HG02610 (cell line): ENCODE data around the gene FADS1.

Experiments
- ATAC-seq: cut with Tn5 transposase; IDR thresholded peaks from one replicate; pipeline ENCODE4 v1.9.1; 2021; ENCODE audit warnings: mild to moderate bottlenecking, moderate library complexity; ENCODE audit not compliant: unreplicated experiment

FADS1 gene

GRCh38 chr11:61778920-61779650 lies 37.7 kb downstream of the FADS1 start:
- ATAC-seq = no peak

GRCh38 chr11:61778357-61778886 lies 38.4 kb downstream of the FADS1 start:
- ATAC-seq = no peak

GRCh38 chr11:61777234-61778090 lies 39.3 kb downstream of the FADS1 start:
- ATAC-seq = no peak

- peak; percentile 48 for ATAC-seq
Observed at GRCh38 chr11:61776561-61777075, 40.2 kb downstream of the FADS1 start.

DNA sequence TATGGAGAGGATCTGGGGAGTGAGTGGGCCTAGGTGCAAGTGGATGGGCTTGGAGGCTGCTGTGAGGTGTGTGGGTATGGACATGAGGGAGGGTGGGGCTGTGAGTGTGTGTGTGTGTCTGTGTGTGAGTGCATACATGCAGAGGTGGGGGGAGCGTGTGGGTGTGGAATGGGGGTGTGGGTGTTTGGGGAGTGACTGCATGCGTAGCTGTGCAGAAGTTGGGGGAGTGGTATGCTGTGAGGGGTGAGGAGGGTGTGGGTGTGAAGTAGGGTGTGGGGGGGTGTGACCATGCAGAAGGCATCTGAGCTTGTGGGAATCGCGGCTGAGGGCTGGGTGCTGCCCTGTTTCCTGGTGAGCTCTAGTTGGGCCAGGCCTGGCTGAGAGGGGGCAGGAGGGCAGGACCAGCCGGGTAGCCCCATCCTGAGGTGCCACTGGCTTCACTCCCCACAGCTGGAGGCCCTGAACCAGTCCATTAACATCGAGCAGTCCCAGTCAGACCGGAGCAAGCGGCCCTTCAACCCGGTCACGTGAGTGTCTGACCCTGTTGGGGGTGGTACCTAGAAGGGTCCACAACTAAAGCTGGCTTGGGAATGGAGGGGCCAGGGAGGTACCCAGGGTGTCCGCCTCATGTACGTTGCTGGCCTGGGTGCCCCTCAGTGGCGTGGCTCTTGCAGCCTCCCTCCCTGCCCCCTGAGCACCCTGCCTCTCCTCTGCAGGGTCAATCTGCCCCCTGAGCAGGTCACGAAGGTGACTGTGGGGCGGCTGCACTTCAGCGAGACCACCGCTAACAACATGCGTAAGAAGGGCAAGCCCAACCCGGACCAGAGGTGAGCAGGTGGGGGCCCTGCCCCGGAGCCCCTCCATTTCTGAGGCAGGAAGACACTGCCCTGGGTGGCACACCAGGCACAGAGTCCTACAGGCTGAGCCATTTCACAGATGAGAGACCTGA lies 40.9 kb downstream of the FADS1 start:
- ATAC-seq = no peak

GRCh38 chr11:61775106-61775505 lies 41.7 kb downstream of the FADS1 start:
- ATAC-seq = no peak

- no peak for ATAC-seq
Observed at GRCh38 chr11:61774411-61774810, 42.4 kb downstream of the FADS1 start.

- ATAC-seq = no peak
Observed at GRCh38 chr11:61773809-61774208, 43.0 kb downstream of the FADS1 start.

DNA sequence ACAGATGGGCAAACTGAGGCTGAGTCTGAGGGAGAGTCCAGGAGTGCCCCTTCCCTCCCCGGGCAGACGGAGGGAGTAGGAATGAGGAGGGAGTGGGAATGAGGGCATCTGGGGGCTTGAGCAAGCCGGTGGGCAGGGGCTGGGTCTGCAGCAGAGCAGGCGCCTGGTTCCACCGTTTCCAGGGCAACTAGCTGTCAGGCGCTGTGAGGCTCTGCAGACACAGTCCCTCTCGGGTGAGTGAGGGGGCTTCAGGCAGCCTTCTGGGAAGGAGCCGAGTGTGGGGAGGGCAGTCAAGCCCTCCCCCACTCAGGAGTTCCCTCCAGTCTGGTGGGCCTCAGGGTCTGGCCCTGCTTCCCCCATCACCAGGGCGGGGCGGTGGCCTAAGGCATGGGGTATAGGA lies 43.4 kb downstream of the FADS1 start:
- no peak for ATAC-seq

DNA sequence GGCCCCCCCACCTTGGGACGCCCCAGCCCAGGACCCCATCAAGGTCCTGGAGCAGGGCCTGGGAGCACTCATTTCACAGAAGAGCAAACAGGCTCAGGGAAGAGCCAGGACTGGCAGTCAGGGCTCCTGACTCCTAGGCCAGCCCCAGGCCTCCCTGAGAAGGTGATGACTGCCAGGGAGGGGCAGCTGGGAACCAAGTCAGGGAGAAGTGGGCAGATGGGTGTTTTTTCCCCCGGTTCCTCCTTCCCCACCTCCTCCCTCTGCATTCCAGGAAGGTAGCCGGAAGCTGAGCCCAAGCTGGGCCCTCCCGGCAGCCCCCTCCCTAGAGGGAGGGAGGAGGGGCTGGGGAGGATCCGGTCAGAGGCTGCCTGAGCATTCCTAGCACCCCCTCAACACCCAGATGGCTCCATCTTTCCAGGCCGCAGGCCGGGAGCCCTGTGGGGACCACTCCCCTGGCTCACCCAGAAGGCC lies 44.8 kb downstream of the FADS1 start:
- no peak for ATAC-seq

GRCh38 chr11:61771195-61771894 lies 45.5 kb downstream of the FADS1 start:
- no peak for ATAC-seq

DNA sequence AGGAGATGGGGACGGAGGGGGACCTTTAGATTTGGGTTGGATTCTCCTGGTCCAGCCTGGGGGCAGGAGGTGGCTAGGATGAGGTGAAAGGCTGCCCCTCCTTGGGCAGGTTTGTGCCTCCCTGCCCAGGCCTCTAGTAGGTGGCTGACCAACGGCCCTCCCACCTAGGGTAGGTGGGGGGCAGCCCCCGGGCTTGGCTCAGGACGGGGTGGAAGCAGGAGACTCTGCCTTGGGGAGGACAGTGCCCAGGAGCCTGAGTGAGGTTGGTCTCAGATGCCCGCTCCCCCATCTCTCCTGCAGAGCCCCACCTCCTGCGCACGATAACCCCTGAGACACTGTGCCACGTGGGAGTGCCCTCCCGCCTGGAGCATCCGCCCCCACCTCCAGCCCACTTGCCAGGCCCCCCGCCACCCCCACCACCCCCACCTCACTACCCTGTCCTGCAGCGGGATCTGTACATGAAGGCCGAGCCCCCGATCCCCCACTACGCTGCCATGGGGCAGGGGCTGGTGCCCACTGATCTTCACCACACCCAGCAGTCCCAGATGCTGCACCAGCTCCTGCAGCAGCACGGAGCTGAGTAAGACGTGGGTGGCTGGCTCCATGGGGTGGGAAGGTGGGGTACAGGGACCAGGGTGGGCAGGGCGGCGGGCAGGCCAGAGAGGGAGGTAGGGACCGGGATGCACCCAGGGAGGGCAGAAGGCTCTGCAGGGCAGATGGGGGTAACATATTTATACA lies 46.7 kb downstream of the FADS1 start:
- no peak for ATAC-seq

- ATAC-seq = no peak
Observed at GRCh38 chr11:61769169-61769920, 47.5 kb downstream of the FADS1 start.

DNA sequence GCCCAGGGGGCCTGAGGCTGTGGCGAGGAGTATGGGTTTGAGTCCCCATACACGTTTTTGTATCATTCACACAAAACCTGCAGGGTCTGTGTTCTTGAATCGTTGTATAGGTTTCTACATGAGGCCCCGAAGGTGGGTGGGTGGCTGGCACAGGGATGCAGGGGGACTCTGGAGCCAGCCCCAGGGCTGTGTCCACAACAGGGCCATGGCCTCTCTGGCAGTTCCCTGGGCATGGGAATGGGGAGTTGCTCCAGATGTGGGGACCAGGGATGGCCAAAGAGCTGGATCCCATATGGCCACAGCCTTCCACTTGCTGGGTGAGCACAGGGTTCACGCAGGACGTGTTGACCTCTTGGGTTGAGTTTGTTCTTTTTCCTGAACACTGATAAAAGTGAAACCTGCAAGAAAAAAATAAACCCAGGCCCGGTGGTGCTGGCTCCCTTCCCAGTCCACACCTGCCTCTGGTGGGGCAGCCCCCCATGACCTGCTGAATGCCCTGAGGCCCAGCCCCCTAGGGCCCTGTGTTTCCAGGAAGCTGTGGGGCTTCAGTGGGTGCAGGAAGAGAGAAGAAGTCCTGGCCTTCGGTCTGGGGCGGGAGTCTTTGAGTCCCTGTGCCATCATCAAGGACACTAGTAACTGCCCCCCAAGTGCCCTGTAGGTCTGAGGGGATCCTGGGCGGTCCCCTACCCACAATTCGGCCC lies 48.3 kb downstream of the FADS1 start:
- ATAC-seq = no peak

DNA sequence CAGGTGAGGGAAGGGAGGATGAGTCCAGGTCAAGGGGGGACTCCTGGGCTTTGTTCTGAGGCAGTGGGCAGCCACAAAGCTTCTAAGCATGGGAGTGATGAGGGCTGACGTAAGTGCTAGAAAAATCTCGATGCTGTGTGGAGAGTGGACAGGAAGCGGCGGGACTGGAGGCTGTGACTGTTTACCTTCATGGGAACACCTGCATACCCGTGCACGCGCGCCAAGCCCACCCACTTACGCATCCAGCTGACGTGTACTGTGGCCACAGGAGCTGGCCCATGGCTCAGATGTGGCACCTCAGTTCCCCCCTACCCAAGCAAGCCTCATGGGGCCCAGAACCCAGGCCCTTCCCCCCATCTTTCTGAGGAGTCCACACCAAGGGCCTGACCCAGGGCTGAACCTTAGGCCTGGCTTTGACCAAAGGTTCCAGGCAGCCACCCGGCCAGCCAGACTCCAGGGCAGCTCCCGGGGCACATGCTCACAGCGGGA lies 50.4 kb downstream of the FADS1 start:
- no peak for ATAC-seq

- no peak for ATAC-seq
Observed at GRCh38 chr11:61765550-61766253, 51.1 kb downstream of the FADS1 start.

DNA sequence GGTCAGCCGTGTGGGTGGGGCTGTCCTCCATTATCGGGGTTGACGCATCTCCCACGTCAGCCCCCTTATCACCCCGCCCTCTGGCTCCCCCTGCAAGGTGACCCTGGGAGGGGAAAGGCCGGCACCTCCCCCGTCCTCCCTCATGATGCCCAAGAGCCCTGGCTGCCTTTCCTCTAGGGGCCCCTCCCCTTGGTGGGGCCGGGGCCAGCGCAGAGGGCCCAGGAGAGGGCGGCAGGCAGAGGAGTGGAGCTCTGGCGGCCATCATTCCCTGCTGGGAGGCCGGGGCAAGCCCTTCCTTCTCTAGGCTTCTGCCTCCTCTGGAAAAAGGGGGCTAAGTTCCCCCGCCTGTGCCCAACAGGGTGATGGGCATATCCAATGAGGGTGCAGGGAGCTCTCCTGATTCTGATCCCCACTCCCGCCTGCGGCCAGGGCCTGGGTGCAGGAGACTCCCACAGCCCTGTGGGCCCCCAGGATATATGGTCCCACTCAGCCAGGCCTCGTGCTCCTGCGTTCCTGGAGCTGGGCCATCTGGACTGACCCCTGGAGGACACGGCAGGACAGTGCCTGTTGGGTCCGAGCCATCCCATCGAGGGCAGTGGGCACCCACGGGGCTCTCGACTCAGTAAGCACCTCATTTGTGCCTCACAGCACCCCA lies 52.1 kb downstream of the FADS1 start:
- ATAC-seq = no peak
